Cortex of kidney (tissue), 1 donor: ENCODE data around the gene ALX4.

Experiments
- DNase-seq: peaks from one replicate; lab custom pipeline; 2025; lab: John Stamatoyannopoulos, UW

Gene ALX4

GRCh38 chr11:44300844-44301563 lies 8.9 kb downstream of the ALX4 start:
- no peak for DNase-seq

GRCh38 chr11:44298862-44299261 lies 11.1 kb downstream of the ALX4 start:
- no peak for DNase-seq

- no peak for DNase-seq
These were observed 19.7 kb downstream of the ALX4 start for GRCh38 chr11:44290208-44290607.

GRCh38 chr11:44288133-44288526 lies 21.8 kb downstream of the ALX4 start:
- DNase-seq, result no peak

GRCh38 chr11:44286911-44287310 lies 23.0 kb downstream of the ALX4 start:
- DNase-seq, result no peak

GRCh38 chr11:44286268-44286880 lies 23.6 kb downstream of the ALX4 start:
- no peak for DNase-seq

- DNase-seq, result no peak
These were observed 24.2 kb downstream of the ALX4 start for GRCh38 chr11:44285756-44286155.

- no peak for DNase-seq
These were observed 27.3 kb downstream of the ALX4 start for GRCh38 chr11:44282620-44283019.

GRCh38 chr11:44281151-44281550 lies 28.8 kb downstream of the ALX4 start:
- DNase-seq, result no peak

GRCh38 chr11:44280257-44280656 lies 29.7 kb downstream of the ALX4 start:
- DNase-seq, result no peak

GRCh38 chr11:44279483-44279882 lies 30.5 kb downstream of the ALX4 start:
- no peak for DNase-seq

GRCh38 chr11:44277196-44278090 lies 32.5 kb downstream of the ALX4 start:
- DNase-seq, result no peak

GRCh38 chr11:44275961-44276550 lies 33.9 kb downstream of the ALX4 start:
- DNase-seq, result no peak

- no peak for DNase-seq
These were observed 34.7 kb downstream of the ALX4 start for GRCh38 chr11:44275241-44275640.

GRCh38 chr11:44274404-44274803 lies 35.5 kb downstream of the ALX4 start:
- DNase-seq, result no peak

- no peak for DNase-seq
These were observed 38.7 kb downstream of the ALX4 start for GRCh38 chr11:44271286-44271685.

- DNase-seq, result no peak
These were observed 39.3 kb downstream of the ALX4 start for GRCh38 chr11:44270403-44271273.

- DNase-seq, result no peak
These were observed 40.3 kb downstream of the ALX4 start for GRCh38 chr11:44269369-44270351.

- no peak for DNase-seq
These were observed 41.3 kb downstream of the ALX4 start for GRCh38 chr11:44268614-44269080.
